Left renal pelvis (tissue), 4 donors: ENCODE measurements around the gene TRPC1. TPM values are rescaled to one million over a fixed set of nuclear protein-coding genes. Genes with fewer than 3 reads are reported as not detected.

Source experiments
- DNase-seq, 4 donors: peaks; one replicate each; pipeline ENCODE4 v3.0.0-alpha.2; 2013; ENCODE audit warnings: low read depth in 4 of 4, low spot score in 3 of 4
- polyA plus RNA-seq, 4 donors: library from polyadenylated mRNA; unstranded; fragments of 120-200 nt; gene quantifications; one replicate each; pipeline ENCODE4 v1.2.1, GENCODE V29; 2013; ENCODE audit not compliant: insufficient read length in 4 of 4

Gene TRPC1
- polyA plus RNA-seq, 4 donors, result 12.7 to 13.9 (median 13.2) TPM

- DNase-seq, result peak; percentile 39 to 63 (median 58)
Observed at GRCh38 chr3:142828703-142829305, 105.0 kb downstream of the TRPC1 start.

GRCh38 chr3:142837526-142837925 is 113.7 kb downstream of the TRPC1 start:
- no peak for DNase-seq

- DNase-seq, result no peak
Observed at GRCh38 chr3:142839831-142840230, 116.0 kb downstream of the TRPC1 start.

GRCh38 chr3:142844339-142844977 is 120.6 kb downstream of the TRPC1 start:
- DNase-seq, result no peak

GRCh38 chr3:142846779-142847577 is 123.1 kb downstream of the TRPC1 start:
- DNase-seq, result no peak

GRCh38 chr3:142849148-142849547 is 125.3 kb downstream of the TRPC1 start:
- no peak for DNase-seq

- no peak for DNase-seq
Observed at GRCh38 chr3:142850395-142851023, 126.7 kb downstream of the TRPC1 start.

GRCh38 chr3:142852009-142852408 is 128.2 kb downstream of the TRPC1 start:
- no peak for DNase-seq

- peak; percentile 20 to 52 (median 36) for DNase-seq
Observed at GRCh38 chr3:142853270-142854168, 129.7 kb downstream of the TRPC1 start.

- DNase-seq, result no peak
Observed at GRCh38 chr3:142857056-142857455, 133.2 kb downstream of the TRPC1 start.

Other genes starting within 250 kb of the TRPC1 start
- gene ATR, start 145.3 kb upstream of the TRPC1 start, polyA plus RNA-seq, result 10 to 100 TPM; 19.4 to 32.7 (median 27.7) TPM
- 10 to 100 TPM in 3 of 4 donors, 1 to 10 TPM in 1; 1.4 to 31.9 (median 29.0) TPM for gene PLS1, start 127.6 kb upstream of the TRPC1 start, polyA plus RNA-seq
- gene PCOLCE2, start 165.0 kb downstream of the TRPC1 start, polyA plus RNA-seq, result 10 to 100 TPM in 1 of 4 donors, 1 to 10 TPM in 3; 3.6 to 68.7 (median 8.5) TPM
- under 1 TPM; 0.56 to 0.87 (median 0.62) TPM for gene PAQR9, start 239.6 kb downstream of the TRPC1 start, polyA plus RNA-seq